ENCODE data around the gene ARPC1A. TPM values are rescaled to one million over a fixed set of nuclear protein-coding genes. Genes with fewer than 3 reads are reported as not detected.
"Not testable (repeated sequence)": the region's sequence is repeated elsewhere in the genome, so short reads cannot be mapped to it uniquely, and the experiment has no call there.

Gene ARPC1A
- total and polyA plus RNA-seq, 4 experiments from 2014 or later: 46.2 to 64.2 (median 50.3) TPM

- Histone ChIP-seq H3K27me3 (ENCODE audit: insufficient read depth, low read length) (no peaks in the 10 kb centered on the region), H3K4me1 (ENCODE audit: insufficient read depth, low read length) (peaks cover 52% of the 10 kb centered on the region), H3K9me3 (ENCODE audit: control insufficient read depth in 1 of 2, low read length in 2 of 2) (no peaks in the 10 kb centered on the region), H3K27ac (ENCODE audit: low read depth, low read length) (peak overlapping the region; percentile 87), H3K36me3 (ENCODE audit: insufficient read depth, low read length) (peaks cover 14% of the 10 kb centered on the region), H3K4me3 (ENCODE audit: low read length in 2 of 2) (peak overlapping the region; percentile 36 to 82)
- H3K27me3 Mint-ChIP-seq: no peaks in the 10 kb centered on the region
- H3K9me3 Mint-ChIP-seq: no peaks in the 10 kb centered on the region
- ChIA-PET CTCF (ENCODE audit: partially characterized antibody) (interaction anchor here (1.0 to 1.5 kb wide), 2 partner anchors 12 to 19 kb away, joined by 3 read pairs; no protein-coding TSS in a partner anchor), POLR2A (ENCODE audit: partially characterized antibody) (interaction anchor here (0.7 to 12.5 kb wide), 16 partner anchors 9 to 1054 kb away, joined by 3 to 130 read pairs (median 6); partner anchors contain the start of genes BUD31, MEPCE, PDAP1 and ZCWPW1)
- peak overlapping the region; percentile 87 to 100 (median 98) for H3K27ac Mint-ChIP-seq
- intact Hi-C loops (cut with micrococcal nuclease): loop anchor here (1.0 to 5.0 kb wide), 5 partner anchors 18 to 233 kb away; partner anchors contain the start of genes BUD31, CPSF4, PDAP1 and PTCD1
- H3K4me1 Mint-ChIP-seq: peaks cover 19 to 51% (median 32%) of the 10 kb centered on the region in 4 donors
- DNase-seq: peak; percentile 62 to 78 (median 68)
- H3K4me3 Mint-ChIP-seq: peak overlapping the region; percentile 79 to 87 (median 81)
- H3K36me3 Mint-ChIP-seq: peaks cover 13 to 29% of the 10 kb centered on the region in 2 donors
Observed at GRCh38 chr7:99375070-99375807, 49.5 kb downstream of the ARPC1A start.

- Histone ChIP-seq H3K27me3 (ENCODE audit: insufficient read depth, low read length) (no peaks in the 10 kb centered on the region), H3K9me3 (ENCODE audit: control insufficient read depth in 1 of 2, low read length in 2 of 2) (no peaks in the 10 kb centered on the region), H3K4me3 (ENCODE audit: low read length in 2 of 2) (peak overlapping the region; percentile 64 to 75), H3K36me3 (ENCODE audit: insufficient read depth, low read length) (peaks cover 20% of the 10 kb centered on the region), H3K27ac (ENCODE audit: low read depth, low read length) (peak overlapping the region; percentile 93), H3K4me1 (ENCODE audit: insufficient read depth, low read length) (peaks cover 83% of the 10 kb centered on the region)
- peak; percentile 58 to 90 (median 62) for DNase-seq
- peaks cover 32 to 72% (median 51%) of the 10 kb centered on the region in 4 donors for H3K4me1 Mint-ChIP-seq
- H3K27me3 Mint-ChIP-seq: no peaks in the 10 kb centered on the region
- ChIA-PET CTCF (ENCODE audit: partially characterized antibody) (interaction anchor here (0.7 kb wide), 1 partner anchor 8 kb away, joined by 3 read pairs; no protein-coding TSS in a partner anchor), POLR2A (ENCODE audit: partially characterized antibody) (interaction anchor here (0.7 to 12.5 kb wide), 7 partner anchors 9 to 126 kb away, joined by 3 to 130 read pairs (median 7); partner anchors contain the start of genes BUD31, PDAP1 and ZNF394)
- H3K9me3 Mint-ChIP-seq: no peaks in the 10 kb centered on the region
- peaks cover 17 to 39% of the 10 kb centered on the region in 2 donors for H3K36me3 Mint-ChIP-seq
- H3K4me3 Mint-ChIP-seq: peak overlapping the region; percentile 69 to 93 (median 86)
- H3K27ac Mint-ChIP-seq: peak overlapping the region; percentile 93 to 99 (median 98)
- intact Hi-C loops (cut with micrococcal nuclease): loop anchor here (5.0 kb wide), 1 partner anchor 237 kb away; the partner anchor contains the start of gene SMURF1
Observed at GRCh38 chr7:99379043-99379577, 53.4 kb downstream of the ARPC1A start.

GRCh38 chr7:99379693-99380031 lies 54.0 kb downstream of the ARPC1A start:
- H3K4me3 ChIP-seq (ENCODE audit: low read length in 2 of 2): peak overlapping the region; percentile 64 to 75
- peak overlapping the region; percentile 93 for H3K27ac ChIP-seq (ENCODE audit: low read depth, low read length)
- intact Hi-C loops (cut with micrococcal nuclease): loop anchor here (2.0 to 5.0 kb wide), 2 partner anchors 55 to 237 kb away; partner anchors contain the start of genes ARPC1A and SMURF1
- Mint-ChIP-seq H3K27ac (peak overlapping the region; percentile 93 to 99 (median 98)), H3K36me3 (peaks cover 17 to 39% of the 10 kb centered on the region in 2 donors), H3K4me3 (peak overlapping the region; percentile 69 to 93 (median 87)), H3K4me1 (peaks cover 32 to 77% (median 54%) of the 10 kb centered on the region in 4 donors)
- CTCF ChIA-PET (ENCODE audit: partially characterized antibody); DNase-seq; H3K27me3 ChIP-seq (ENCODE audit: insufficient read depth, low read length); H3K27me3 Mint-ChIP-seq; H3K9me3 ChIP-seq (ENCODE audit: control insufficient read depth in 1 of 2, low read length in 2 of 2); H3K9me3 Mint-ChIP-seq: not testable (repeated sequence)
- POLR2A ChIA-PET (ENCODE audit: partially characterized antibody): interaction anchor here (0.7 to 12.5 kb wide), 10 partner anchors 10 to 126 kb away, joined by 3 to 130 read pairs (median 5); partner anchors contain the start of genes ARPC1A, BUD31, PDAP1 and ZKSCAN5
- H3K36me3 ChIP-seq (ENCODE audit: insufficient read depth, low read length): peaks cover 20% of the 10 kb centered on the region
- peaks cover 89% of the 10 kb centered on the region for H3K4me1 ChIP-seq (ENCODE audit: insufficient read depth, low read length)

- Mint-ChIP-seq H3K27me3 (no peaks in the 10 kb centered on the region), H3K9me3 (no peaks in the 10 kb centered on the region), H3K36me3 (peaks cover 17 to 39% of the 10 kb centered on the region in 2 donors), H3K4me1 (peaks cover 32 to 77% (median 55%) of the 10 kb centered on the region in 4 donors), H3K4me3 (peak overlapping the region; percentile 69 to 93 (median 87)), H3K27ac (peak overlapping the region; percentile 93 to 99 (median 98))
- intact Hi-C loops (cut with micrococcal nuclease): loop anchor here (2.0 kb wide), 1 partner anchor 55 kb away; the partner anchor contains the start of gene ARPC1A
- peak overlapping the region; percentile 93 for H3K27ac ChIP-seq (ENCODE audit: low read depth, low read length)
- peaks cover 20% of the 10 kb centered on the region for H3K36me3 ChIP-seq (ENCODE audit: insufficient read depth, low read length)
- POLR2A ChIA-PET (ENCODE audit: partially characterized antibody): interaction anchor here (0.6 to 12.5 kb wide), 13 partner anchors 9 to 247 kb away, joined by 3 to 130 read pairs (median 5); partner anchors contain the start of genes ARPC1A, BUD31, CPSF4 and PDAP1
- H3K27me3 ChIP-seq (ENCODE audit: insufficient read depth, low read length): no peaks in the 10 kb centered on the region
- peaks cover 90% of the 10 kb centered on the region for H3K4me1 ChIP-seq (ENCODE audit: insufficient read depth, low read length)
- CTCF ChIA-PET (ENCODE audit: partially characterized antibody): interaction anchor here (1.2 to 1.4 kb wide), 2 partner anchors 15 to 29 kb away, joined by 3 to 6 read pairs; partner anchors contain the start of genes BUD31 and PDAP1
- no peaks in the 10 kb centered on the region for H3K9me3 ChIP-seq (ENCODE audit: control insufficient read depth in 1 of 2, low read length in 2 of 2)
- H3K4me3 ChIP-seq (ENCODE audit: low read length in 2 of 2): peak overlapping the region; percentile 64 to 75
- peak; percentile 23 to 62 (median 33) for DNase-seq
Observed at GRCh38 chr7:99380032-99380822, 54.5 kb downstream of the ARPC1A start.

GRCh38 chr7:99380823-99381663 lies 55.3 kb downstream of the ARPC1A start:
- Histone ChIP-seq H3K9me3 (ENCODE audit: control insufficient read depth in 1 of 2, low read length in 2 of 2) (no peaks in the 10 kb centered on the region), H3K4me1 (ENCODE audit: insufficient read depth, low read length) (peaks cover 89% of the 10 kb centered on the region), H3K36me3 (ENCODE audit: insufficient read depth, low read length) (peaks cover 26% of the 10 kb centered on the region), H3K27ac (ENCODE audit: low read depth, low read length) (peak overlapping the region; percentile 93), H3K27me3 (ENCODE audit: insufficient read depth, low read length) (no peaks in the 10 kb centered on the region), H3K4me3 (ENCODE audit: low read length in 2 of 2) (peak overlapping the region; percentile 64 to 75)
- peak overlapping the region; percentile 69 to 93 (median 87) for H3K4me3 Mint-ChIP-seq
- no peaks in the 10 kb centered on the region for H3K27me3 Mint-ChIP-seq
- POLR2A ChIA-PET (ENCODE audit: partially characterized antibody): interaction anchor here (0.6 to 12.5 kb wide), 12 partner anchors 9 to 246 kb away, joined by 3 to 130 read pairs (median 6); partner anchors contain the start of genes ARPC1A, BUD31, CPSF4 and PDAP1
- H3K27ac Mint-ChIP-seq: peak overlapping the region; percentile 93 to 99 (median 98)
- H3K9me3 Mint-ChIP-seq: no peaks in the 10 kb centered on the region
- intact Hi-C loops (cut with micrococcal nuclease): loop anchor here (1.0 to 2.0 kb wide), 3 partner anchors 12 to 56 kb away; partner anchors contain the start of genes ARPC1A, BUD31 and PDAP1
- CTCF ChIA-PET (ENCODE audit: partially characterized antibody): interaction anchor here (0.6 to 1.4 kb wide), 3 partner anchors 14 to 28 kb away, joined by 3 to 6 read pairs (median 3); partner anchors contain the start of genes BUD31 and PDAP1
- H3K36me3 Mint-ChIP-seq: peaks cover 17 to 39% of the 10 kb centered on the region in 2 donors
- H3K4me1 Mint-ChIP-seq: peaks cover 32 to 84% (median 54%) of the 10 kb centered on the region in 4 donors
- peak; percentile 90 to 99 (median 95) for DNase-seq

Measured in CD4-positive, alpha-beta memory T cell (primary cell).